GM18526 (cell line): ENCODE data around the gene TRIP13.

Source experiments
- POLR2A ChIP-seq: IDR thresholded peaks from 3 replicates; pipeline ENCODE4 v1.6.1; 2011; ENCODE audit not compliant: insufficient read length; ENCODE audit errors: extremely low read depth

The TRIP13 gene, protein sequence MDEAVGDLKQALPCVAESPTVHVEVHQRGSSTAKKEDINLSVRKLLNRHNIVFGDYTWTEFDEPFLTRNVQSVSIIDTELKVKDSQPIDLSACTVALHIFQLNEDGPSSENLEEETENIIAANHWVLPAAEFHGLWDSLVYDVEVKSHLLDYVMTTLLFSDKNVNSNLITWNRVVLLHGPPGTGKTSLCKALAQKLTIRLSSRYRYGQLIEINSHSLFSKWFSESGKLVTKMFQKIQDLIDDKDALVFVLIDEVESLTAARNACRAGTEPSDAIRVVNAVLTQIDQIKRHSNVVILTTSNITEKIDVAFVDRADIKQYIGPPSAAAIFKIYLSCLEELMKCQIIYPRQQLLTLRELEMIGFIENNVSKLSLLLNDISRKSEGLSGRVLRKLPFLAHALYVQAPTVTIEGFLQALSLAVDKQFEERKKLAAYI

DNA sequence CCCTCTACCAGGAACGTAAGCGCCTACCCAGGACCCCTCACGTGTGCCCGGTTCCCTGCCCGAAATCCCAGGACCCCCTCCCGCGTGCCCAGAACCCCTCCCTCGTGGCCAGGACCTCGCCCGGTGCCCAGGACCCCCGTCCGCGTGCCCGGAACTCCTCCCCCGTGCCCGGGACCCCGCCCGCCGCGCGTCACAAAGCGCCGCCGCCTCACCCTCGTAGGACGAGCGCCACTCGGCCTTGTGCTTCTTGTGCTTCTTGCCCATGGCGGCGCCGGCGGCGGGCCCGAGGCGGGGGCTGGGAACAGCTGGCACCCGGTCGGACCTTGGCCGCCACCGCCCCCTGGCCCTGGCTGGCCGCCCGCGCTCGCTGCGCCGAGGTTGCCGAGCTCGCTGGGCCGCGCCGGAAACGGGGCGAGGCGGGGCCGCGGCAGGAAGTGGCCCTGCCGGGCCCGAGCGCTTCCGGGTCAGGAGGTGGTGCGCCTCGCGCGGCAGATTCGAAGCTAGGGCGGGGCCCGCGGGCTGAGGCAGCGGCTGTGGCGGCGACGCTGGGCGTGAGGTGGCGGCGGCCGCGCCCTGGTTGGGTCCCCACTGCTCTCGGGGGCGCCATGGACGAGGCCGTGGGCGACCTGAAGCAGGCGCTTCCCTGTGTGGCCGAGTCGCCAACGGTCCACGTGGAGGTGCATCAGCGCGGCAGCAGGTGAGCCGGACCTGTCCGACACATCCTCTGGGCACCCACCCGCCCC lies at the start of gene TRIP13, which contains the start of gene BRD9:
Gene TRIP13, plus strand, starts transcription at position 491 of the 743 bp plus-strand sequence. Its CDS starts 115 bp downstream, at position 606.
Gene BRD9, minus strand, starts transcription at position 408 of the 743 bp plus-strand sequence. Its CDS starts 144 bp downstream, at position 264.
- peak; percentile 73 for TF ChIP-seq POLR2A

DNA sequence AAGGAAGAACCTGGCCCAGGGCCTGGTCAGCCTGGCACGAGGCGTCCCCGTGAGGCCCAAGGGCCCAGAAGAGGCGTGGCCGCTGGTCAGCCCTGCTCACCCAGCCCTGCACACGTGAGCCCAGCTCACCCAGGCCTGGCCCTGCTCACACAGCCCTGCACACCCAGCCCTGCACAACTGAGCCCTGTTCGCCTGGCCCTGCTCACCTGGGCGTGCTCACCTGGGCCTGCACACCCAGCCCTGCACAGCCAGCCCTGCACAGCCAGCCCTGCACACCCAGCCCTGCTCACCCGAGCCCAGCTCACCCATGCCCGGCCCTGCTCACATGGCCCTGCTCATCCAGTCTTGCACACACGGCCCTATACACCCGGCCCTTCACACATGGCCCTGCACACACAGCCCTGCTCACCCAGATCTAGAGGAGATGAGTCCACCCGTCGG lies 44.0 kb upstream of the TRIP13 start:
- TF ChIP-seq POLR2A = no peak

DNA sequence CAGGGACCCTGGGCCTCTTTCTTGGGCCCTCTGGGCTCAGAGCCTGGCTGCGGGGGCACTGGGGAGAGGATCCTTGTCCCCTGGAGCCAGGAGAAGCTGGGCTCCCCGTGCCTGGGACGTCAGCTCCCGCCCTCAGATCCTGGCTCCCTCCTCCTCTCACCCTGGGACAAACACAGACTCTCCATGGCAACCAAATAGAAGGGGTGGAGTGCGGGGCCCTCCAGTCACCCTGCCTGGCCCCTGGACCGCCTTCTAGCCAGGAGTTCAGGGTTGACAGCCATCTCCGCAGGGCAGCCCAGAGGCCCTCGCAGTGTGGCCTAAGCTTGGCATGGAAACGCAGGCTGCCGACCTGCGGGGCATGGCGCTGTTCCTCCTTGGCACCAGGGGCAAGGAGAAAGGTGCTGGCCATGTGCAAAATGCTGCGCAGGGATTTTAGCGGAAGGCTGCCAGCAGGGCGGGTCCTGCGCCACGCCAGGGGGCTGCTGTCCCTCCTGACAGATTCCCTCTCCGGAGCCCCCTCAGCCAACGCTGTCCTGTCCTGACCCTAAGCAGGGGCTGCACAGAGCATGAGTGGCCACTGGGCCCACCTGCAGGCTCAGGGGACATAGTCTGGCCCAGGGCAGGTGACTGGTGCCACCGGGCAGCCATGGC lies 42.9 kb upstream of the TRIP13 start:
- no peak for TF ChIP-seq POLR2A

DNA sequence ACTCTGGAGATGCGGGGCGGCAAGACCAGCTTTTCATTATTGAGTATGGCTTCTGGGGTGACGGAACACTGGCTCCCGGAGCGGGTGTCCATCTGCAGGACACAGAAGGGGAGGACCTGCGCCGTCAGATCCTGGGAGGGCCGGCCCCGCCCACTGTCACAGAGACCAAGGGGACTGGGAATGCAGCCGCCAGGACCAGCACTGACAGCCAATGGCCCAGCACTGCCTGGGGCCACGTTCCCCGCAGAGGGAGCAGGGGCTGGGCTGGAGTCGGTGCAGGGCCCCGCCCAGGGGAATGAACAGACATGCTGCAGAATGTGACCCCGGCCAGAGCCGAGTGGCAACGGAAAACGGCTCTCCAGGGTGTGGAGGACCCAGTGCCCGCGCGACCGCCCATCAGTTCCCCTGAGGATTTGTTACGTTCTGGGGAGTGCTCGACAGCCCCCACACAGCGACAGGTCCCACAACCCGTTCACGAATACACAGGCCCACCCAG lies 42.1 kb upstream of the TRIP13 start, which contains the start of gene ZDHHC11:
Gene ZDHHC11, minus strand, starts transcription at position 476 of the 496 bp plus-strand sequence. Its CDS starts 384 bp downstream, at position 92.
- no peak for TF ChIP-seq POLR2A

DNA sequence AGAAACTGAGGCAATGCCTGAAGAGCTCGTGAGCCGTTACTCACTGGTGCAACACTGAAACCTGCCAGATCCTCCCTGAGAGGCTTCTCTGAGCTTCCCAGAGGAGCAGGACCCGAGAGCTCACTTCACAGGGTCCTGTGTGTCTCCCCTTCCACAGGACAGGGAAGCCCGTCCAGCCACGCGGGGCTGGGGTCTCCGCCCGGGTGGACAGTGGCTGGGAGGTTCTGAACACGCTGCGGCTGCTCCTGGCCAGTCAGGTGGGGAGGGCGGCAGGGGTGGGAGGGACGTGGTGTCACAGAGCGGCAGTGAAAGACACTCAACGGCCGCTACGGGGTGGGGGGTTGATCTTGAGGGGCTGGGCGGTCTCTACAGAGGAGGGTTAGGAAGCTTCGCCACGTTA lies 41.6 kb upstream of the TRIP13 start:
- no peak for TF ChIP-seq POLR2A

DNA sequence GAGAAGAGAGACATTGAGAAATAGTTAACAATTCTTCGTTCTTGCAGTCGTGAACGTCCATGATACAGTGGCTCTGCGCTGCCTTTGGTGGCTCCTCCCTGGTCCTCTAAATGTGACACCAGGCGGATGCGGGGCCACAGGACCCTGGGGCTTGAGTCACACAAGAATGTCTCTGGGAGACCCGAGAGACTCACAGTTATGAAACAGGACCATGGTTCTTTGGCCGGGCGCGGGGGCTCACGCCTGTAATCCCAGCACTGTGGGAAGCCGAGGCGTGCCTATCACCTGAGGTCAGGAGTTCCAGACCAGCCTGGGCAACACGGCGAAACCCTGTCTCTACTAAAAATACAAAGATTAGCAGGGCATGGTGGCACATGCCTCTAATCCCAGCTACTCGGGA lies 41.1 kb upstream of the TRIP13 start:
- no peak for TF ChIP-seq POLR2A

DNA sequence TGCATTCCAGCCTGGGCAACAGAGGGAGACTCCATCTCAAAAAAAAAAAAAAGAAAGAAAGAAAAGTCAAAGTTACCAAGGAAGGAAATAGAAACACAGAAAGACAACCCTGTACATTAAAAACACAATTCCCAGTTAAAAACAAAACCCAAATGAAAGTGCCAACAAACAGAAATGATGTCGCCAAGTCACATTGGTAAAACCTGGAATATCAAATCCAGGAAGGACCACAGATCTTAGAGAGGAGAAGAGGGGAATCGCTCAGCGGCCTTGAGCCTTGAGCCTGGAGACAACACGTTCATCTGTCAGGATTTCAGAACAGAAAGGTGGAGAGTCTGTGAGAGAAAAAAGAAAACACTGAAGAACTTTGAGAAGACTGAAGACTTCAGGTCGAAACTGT lies 40.7 kb upstream of the TRIP13 start:
- TF ChIP-seq POLR2A = no peak

DNA sequence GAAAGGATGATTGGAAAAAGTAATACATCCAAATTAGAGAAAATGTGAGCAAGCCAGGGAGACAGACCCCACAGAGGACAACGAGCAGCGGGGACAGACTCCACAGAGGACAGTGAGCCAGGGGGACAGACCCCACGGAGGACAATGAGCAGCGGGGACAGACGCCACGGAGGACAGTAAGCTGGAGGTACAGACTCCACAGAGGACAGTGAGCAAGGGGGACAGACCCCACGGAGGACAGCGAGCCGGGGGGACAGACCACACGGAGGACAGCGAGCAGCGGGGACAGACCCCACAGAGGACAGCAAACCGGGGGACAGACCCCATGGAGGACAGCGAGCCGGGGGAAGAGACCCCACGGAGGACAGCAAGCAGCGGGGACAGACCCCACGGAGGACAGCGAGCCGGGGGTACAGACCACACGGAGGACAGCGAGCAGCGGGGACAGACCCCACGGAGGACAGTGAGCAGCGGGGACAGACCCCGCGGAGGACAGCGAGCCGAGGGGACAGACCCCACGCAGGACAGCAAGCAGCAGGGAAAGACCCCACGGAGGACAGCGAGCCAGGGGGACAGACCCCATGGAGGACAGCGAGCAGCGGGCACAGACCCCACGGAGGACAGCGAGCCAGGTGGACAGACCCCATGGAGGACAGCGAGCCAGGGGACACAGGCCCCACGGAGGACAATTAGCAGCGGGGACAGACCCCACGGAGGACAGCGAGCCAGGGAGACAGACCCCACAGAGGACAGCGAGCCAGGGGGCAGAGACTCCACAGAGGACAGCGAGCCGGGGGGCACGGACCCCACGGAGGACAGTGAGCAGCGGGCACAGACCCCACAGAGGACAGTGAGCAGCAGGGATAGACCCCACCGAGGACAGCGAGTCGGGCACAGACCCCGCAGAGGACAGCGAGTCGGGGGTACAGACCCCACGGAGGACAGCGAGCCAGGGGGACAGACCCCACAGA lies 40.0 kb upstream of the TRIP13 start:
- TF ChIP-seq POLR2A = no peak

DNA sequence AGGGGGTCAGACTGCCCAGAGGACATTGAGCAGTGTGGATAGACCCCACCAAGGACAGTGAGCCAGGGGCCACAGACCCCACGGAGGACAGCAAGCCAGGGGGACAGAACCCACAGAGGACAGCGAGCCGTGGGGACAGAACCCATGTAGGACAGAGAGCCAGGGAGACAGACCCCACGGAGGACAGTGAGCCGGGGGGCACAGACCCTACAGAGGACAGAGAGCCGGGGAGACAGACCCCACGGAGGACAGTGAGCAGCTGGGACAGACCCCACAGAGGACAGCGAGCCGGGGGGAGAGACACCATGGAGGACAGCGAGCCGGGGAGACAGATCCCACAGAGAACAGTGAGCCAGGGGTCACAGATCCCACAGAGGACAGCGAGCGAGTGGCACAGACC lies 38.5 kb upstream of the TRIP13 start:
- TF ChIP-seq POLR2A = no peak

DNA sequence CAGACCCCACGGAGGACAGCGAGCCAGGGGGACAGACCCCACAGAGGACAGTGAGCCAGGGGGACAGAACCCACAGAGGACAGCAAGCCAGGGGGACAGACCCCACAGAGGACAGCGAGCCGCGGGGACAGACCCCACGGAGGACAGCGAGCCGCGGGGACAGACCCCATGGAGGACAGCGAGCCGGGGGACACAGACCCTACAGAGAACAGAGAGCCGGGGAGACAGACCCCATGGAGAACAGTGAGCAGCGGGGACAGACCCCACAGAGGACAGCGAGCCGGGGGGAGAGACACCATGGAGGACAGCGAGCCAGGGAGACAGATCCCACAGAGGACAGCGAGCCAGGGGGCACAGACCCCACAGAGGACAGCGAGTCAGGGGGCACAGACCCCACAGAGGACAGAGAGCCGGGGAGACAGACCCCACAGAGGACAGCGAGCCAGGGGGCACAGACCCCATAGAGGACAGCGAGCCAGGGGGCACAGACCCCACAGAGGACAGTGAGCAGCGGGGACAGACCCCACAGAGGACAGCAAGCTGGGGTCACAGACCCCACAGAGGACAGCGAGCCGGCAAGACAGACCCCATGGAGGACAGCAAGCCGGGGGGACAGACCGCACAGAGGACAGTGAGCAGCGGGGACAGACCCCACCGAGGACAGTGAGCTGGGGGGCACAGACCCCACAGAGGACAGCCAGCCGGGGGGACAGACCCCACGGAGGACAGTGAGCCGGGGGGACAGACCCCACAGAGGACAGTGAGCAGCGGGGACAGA lies 37.5 kb upstream of the TRIP13 start:
- TF ChIP-seq POLR2A = no peak

DNA sequence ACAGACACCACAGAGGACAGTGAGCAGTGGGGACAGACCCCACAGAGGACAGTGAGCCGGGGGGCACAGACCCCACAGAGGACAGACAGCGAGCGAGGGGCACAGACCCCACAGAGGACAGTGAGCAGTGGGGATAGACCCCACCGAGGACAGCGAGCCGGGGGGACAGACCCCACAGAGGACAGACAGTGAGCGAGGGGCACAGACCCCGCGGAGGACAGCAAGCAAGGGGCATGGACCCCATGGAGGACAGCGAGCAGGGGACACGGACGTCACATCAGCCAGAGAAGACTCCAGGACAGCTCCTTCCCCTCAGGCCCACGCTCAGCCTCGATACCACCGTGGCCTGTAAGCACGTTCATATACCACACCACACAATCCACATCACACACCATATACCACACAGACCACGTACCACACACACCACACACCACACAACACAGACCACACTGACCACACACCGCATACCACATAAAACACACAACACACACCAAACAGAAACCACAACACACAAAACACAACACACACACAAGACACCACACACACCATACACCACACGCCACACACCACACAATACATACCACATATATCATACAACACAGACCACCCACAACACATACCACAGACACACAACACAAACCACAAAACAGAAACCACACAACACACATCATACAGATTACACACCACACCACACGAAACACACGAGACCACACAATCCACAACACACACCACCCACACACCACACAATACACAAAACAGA lies 36.7 kb upstream of the TRIP13 start:
- no peak for TF ChIP-seq POLR2A

DNA sequence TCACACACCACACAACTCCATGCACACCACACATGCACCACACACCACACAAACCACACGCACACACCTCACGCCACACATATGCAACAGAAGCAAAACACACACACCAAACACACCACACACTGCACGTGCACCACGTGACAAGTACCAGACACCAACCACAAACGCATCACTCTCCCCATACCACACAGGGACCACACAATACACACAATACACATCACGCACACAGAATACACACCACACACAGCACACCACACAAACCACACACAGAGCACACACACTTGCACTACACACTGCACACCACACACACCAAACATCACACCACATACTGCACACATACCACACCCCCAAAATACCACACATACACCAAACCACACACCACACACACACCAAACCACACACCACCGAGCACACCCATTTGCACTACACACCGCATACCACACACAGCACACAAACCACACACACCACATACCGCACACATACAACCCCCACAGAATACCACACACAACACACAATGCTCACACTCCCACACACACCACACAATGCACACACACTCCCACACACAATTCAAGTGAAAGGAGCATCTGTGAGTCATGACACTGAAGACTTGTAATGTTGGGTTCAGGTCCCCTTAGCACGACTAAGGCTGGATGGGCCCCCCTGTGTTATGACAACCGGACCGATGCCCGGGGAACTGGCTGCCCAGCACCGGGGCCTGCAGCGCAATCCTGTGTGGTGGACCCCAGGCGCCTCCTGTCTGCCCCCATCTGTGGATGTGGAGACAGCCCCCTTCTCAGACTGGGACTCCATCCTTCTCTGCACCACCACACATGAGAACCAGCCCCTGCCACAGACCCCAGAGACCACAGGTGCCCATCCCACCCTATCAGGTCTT lies 35.9 kb upstream of the TRIP13 start:
- no peak for TF ChIP-seq POLR2A
